Neural progenitor cell (in vitro differentiated cells): ENCODE data around the gene AK2.

Experiments used
- EZH2 ChIP-seq: fragments of 200-600 bp; sonication (generic); IDR thresholded peaks from 2 replicates; pipeline ENCODE4 v1.6.1; 2017; ENCODE audit warnings: antibody characterized with exemption, mild to moderate bottlenecking, moderate library complexity
- EZH2phosphoT487 ChIP-seq: fragments of 200-600 bp; sonication (generic); IDR thresholded peaks from 2 replicates; pipeline ENCODE4 v1.6.1; 2017; ENCODE audit warnings: antibody characterized with exemption
- TF ChIP-seq, protein P1 (sequence below): fragments of 200-600 bp; sonication (generic); IDR thresholded peaks from 2 replicates; pipeline ENCODE4 v1.5.1; 2017; ENCODE audit warnings: antibody characterized with exemption, mild to moderate bottlenecking

GRCh38 chr1:33042831-33043230 is 6.1 kb upstream of the AK2 start:
- TF ChIP-seq, protein P1, sequence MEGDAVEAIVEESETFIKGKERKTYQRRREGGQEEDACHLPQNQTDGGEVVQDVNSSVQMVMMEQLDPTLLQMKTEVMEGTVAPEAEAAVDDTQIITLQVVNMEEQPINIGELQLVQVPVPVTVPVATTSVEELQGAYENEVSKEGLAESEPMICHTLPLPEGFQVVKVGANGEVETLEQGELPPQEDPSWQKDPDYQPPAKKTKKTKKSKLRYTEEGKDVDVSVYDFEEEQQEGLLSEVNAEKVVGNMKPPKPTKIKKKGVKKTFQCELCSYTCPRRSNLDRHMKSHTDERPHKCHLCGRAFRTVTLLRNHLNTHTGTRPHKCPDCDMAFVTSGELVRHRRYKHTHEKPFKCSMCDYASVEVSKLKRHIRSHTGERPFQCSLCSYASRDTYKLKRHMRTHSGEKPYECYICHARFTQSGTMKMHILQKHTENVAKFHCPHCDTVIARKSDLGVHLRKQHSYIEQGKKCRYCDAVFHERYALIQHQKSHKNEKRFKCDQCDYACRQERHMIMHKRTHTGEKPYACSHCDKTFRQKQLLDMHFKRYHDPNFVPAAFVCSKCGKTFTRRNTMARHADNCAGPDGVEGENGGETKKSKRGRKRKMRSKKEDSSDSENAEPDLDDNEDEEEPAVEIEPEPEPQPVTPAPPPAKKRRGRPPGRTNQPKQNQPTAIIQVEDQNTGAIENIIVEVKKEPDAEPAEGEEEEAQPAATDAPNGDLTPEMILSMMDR = no peak
- no peak for TF ChIP-seq EZH2
- TF ChIP-seq EZH2phosphoT487 = no peak
